Progenitor cell of endocrine pancreas (in vitro differentiated cells): ENCODE data around the gene IL16. TPM values are rescaled to one million over a fixed set of nuclear protein-coding genes. Genes with fewer than 3 reads are reported as not detected.

Experiments used
- DNase-seq: peaks from one replicate; pipeline ENCODE4 v3.0.0; 2021; ENCODE audit warnings: low spot score; ENCODE audit not compliant: unreplicated experiment
- H3K27ac Mint-ChIP-seq: 2 replicates; pipeline ENCODE4 v1.8.0; 2021; ENCODE audit warnings: mild to moderate bottlenecking, moderate library complexity, mixed read lengths
- H3K27me3 Mint-ChIP-seq: 2 replicates; pipeline ENCODE4 v1.8.0; 2021; ENCODE audit warnings: mixed read lengths
- H3K36me3 Mint-ChIP-seq: 2 replicates; pipeline ENCODE4 v1.8.0; 2022; ENCODE audit warnings: mixed read lengths; ENCODE audit not compliant: insufficient read depth
- H3K4me1 Mint-ChIP-seq: 2 replicates; pipeline ENCODE4 v1.8.0; 2021; ENCODE audit warnings: low read depth, mixed read lengths
- H3K4me3 Mint-ChIP-seq: 2 replicates; pipeline ENCODE4 v1.8.0; 2021; ENCODE audit warnings: low read depth, mild to moderate bottlenecking, moderate library complexity, mixed read lengths
- H3K9me3 Mint-ChIP-seq: 2 replicates; pipeline ENCODE4 v1.8.0; 2021; ENCODE audit warnings: low read depth, mixed read lengths
- total RNA-seq: library from RNA; stranded (reverse); gene quantifications from 2 replicates; pipeline ENCODE4 v1.2.1, GENCODE V29; 2021
- TF ChIP-seq, protein P1 (sequence below): fragments of 200-600 bp; sonication (generic); IDR thresholded peaks from one replicate; pipeline ENCODE4 v1.5.0; 2021; ENCODE audit warnings: antibody characterized with exemption, mild to moderate bottlenecking; ENCODE audit not compliant: unreplicated experiment

The IL16 gene
- total RNA-seq, 1 donor from 2014 or later: 0.38 TPM

DNA sequence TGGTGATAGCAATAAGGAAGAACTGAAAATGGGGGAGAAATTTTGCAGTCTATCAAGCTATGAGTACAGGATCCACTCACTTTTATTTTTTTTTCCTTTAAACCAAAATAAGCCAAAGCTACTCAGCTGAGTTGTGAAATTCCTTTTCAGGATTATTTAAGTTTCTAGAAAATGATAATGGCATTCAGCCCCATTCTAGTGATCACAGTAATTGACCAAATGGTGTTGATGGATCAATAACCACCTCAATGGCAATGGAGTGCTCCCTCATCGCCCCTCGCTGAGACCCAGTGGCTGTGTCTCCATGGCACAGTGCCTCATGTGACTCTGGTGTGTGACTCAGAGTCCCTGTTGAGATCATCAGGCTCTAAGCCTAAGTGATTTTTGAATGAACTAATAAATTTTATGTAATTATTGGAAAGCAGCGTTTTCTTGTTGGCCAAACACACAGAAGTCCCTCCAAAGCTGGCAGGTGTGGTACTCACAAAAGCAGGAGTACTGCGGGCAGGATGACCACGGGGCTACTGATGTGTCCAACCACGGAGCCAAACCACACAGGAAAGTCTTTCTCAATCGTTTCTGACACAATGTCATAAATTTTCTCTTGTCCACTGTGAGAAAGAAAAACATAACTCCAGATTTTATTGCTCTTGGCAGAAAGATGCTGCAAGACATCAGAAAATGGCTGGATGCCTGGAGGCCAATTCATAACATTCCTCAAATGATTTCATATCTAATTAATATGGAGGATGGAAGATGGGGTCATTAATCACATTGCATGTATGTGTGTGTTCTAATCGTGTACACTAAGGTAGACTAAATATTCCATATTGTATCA, 141.7 kb downstream of the IL16 start:
- Mint-ChIP-seq H3K9me3 (no peaks in the 10 kb centered on the region), H3K27ac (no peak overlapping the region), H3K4me3 (no peak overlapping the region), H3K27me3 (peaks cover 3% of the 10 kb centered on the region), H3K4me1 (peaks cover 13% of the 10 kb centered on the region), H3K36me3 (no peaks in the 10 kb centered on the region)
- TF ChIP-seq, protein P1, sequence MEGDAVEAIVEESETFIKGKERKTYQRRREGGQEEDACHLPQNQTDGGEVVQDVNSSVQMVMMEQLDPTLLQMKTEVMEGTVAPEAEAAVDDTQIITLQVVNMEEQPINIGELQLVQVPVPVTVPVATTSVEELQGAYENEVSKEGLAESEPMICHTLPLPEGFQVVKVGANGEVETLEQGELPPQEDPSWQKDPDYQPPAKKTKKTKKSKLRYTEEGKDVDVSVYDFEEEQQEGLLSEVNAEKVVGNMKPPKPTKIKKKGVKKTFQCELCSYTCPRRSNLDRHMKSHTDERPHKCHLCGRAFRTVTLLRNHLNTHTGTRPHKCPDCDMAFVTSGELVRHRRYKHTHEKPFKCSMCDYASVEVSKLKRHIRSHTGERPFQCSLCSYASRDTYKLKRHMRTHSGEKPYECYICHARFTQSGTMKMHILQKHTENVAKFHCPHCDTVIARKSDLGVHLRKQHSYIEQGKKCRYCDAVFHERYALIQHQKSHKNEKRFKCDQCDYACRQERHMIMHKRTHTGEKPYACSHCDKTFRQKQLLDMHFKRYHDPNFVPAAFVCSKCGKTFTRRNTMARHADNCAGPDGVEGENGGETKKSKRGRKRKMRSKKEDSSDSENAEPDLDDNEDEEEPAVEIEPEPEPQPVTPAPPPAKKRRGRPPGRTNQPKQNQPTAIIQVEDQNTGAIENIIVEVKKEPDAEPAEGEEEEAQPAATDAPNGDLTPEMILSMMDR: no peak
- DNase-seq: no peak

DNA sequence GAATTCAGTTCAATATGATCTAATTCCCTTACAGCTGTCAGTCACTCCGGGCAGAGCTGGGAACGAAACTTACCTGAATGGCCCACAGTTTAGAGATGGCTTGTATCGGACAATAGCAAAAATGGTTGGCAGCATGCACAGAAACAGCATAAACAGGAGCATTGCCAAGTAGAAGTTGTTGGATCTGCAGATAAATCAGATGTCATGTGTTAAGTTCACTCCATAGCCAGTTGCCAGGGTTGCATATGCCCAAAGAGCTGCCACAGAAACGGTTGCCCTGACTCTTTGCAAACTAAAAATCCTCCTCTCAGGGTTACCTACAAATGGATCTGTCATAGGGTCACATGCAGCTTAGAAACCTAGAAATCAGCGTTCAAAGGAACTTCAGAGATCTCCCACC, 142.6 kb downstream of the IL16 start:
- H3K27ac Mint-ChIP-seq: no peak overlapping the region
- H3K36me3 Mint-ChIP-seq: no peaks in the 10 kb centered on the region
- H3K9me3 Mint-ChIP-seq: no peaks in the 10 kb centered on the region
- H3K4me1 Mint-ChIP-seq: peaks cover 10% of the 10 kb centered on the region
- peaks cover 3% of the 10 kb centered on the region for H3K27me3 Mint-ChIP-seq
- DNase-seq: no peak
- TF ChIP-seq, protein P1: no peak
- H3K4me3 Mint-ChIP-seq: no peak overlapping the region

DNA sequence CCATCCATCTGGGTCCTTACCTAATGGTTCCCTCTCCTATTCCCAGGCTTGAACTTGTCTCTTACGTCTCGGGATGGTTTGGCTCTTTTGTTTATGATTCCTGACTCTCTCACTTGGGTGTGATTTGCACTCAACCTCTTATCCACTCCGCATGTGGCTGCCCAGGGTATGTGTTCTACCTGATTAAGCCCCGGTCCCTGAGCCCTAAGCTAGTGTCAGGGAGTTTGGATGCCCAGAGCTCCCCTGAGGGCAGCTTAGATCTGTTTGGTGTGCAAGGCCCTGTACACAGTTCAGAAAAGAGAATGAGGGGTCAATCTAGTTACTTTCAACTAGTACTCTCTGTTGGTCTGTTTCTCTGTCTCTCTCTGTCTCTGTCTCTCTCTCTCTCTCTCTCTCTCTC, 143.2 kb downstream of the IL16 start:
- H3K9me3 Mint-ChIP-seq: no peaks in the 10 kb centered on the region
- no peak for DNase-seq
- no peak overlapping the region for H3K27ac Mint-ChIP-seq
- no peaks in the 10 kb centered on the region for H3K36me3 Mint-ChIP-seq
- peaks cover 5% of the 10 kb centered on the region for H3K4me1 Mint-ChIP-seq
- H3K27me3 Mint-ChIP-seq: peaks cover 3% of the 10 kb centered on the region
- H3K4me3 Mint-ChIP-seq: no peak overlapping the region
- TF ChIP-seq, protein P1: no peak

DNA sequence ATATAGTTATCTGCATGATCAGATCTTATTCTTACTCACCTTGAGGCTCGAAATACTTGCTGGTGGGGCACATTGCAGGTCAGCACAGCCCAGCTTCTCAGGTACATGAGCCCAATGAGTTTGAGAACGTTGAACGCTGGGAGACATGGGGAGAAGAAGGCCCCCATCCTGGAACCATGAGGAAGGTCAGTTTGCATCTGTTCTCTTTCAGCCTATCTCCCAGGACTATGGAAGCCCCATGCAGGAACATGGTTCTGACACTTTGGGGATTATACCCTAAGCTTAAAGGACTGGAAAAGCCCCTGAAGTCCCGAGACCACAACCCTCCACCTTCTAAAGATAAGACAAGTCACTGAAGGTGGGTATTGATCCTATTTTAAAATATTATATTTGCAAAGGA, 144.7 kb downstream of the IL16 start:
- Mint-ChIP-seq H3K27ac (no peak overlapping the region), H3K4me3 (no peak overlapping the region), H3K9me3 (no peaks in the 10 kb centered on the region), H3K27me3 (peaks cover 5% of the 10 kb centered on the region), H3K4me1 (no peaks in the 10 kb centered on the region), H3K36me3 (no peaks in the 10 kb centered on the region)
- DNase-seq: no peak
- TF ChIP-seq, protein P1: no peak

DNA sequence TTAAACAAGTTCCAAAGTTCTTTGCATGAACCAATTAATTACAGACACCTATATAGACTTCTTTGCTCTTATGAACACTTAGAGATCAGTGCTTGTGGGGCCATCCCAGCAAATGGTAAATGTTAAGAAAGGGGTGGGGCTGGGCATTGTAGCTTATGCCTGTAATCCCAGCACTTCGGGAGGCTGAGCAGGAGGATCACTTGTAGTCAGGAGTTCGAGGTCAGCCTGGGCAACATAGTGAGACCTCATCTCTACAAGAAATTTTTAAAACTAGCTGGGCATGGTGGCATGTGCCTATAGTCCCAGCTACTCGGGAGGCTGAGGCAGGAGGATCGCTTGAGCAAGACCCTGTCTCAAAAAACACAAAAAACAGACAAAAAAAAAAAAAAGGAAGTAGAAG, 146.7 kb downstream of the IL16 start:
- TF ChIP-seq, protein P1: no peak
- H3K4me3 Mint-ChIP-seq: no peak overlapping the region
- no peak overlapping the region for H3K27ac Mint-ChIP-seq
- H3K36me3 Mint-ChIP-seq: no peaks in the 10 kb centered on the region
- no peaks in the 10 kb centered on the region for H3K4me1 Mint-ChIP-seq
- no peak for DNase-seq
- peaks cover 8% of the 10 kb centered on the region for H3K27me3 Mint-ChIP-seq
- H3K9me3 Mint-ChIP-seq: no peaks in the 10 kb centered on the region
